HG02943 (cell line): Measurements from ENCODE around the gene ADAM33.

Experiments used
- ATAC-seq: cut with Tn5 transposase; IDR thresholded peaks from one replicate; pipeline ENCODE4 v1.9.1; 2021; ENCODE audit warnings: mild to moderate bottlenecking, low read depth, moderate library complexity; ENCODE audit not compliant: unreplicated experiment

The ADAM33 gene

GRCh38 chr20:3671986-3672546 lies 9.7 kb downstream of the ADAM33 start:
- ATAC-seq: no peak

GRCh38 chr20:3670945-3671344 lies 10.9 kb downstream of the ADAM33 start:
- ATAC-seq: no peak

GRCh38 chr20:3670511-3670910 lies 11.3 kb downstream of the ADAM33 start:
- no peak for ATAC-seq

- no peak for ATAC-seq
Measured at GRCh38 chr20:3669710-3670367, 12.0 kb downstream of the ADAM33 start.

- no peak for ATAC-seq
Measured at GRCh38 chr20:3667434-3668037, 14.3 kb downstream of the ADAM33 start.

- no peak for ATAC-seq
Measured at GRCh38 chr20:3663858-3664257, 18.0 kb downstream of the ADAM33 start.

GRCh38 chr20:3663031-3663701 lies 18.6 kb downstream of the ADAM33 start, which contains the start of gene GFRA4:
GFRA4 (minus strand) TSS chr20:3663399; CDS start chr20:3663399, 0 bp downstream.
- ATAC-seq: no peak

- ATAC-seq: no peak
Measured at GRCh38 chr20:3661814-3662665, 19.8 kb downstream of the ADAM33 start.

GRCh38 chr20:3661060-3661813 lies 20.6 kb downstream of the ADAM33 start:
- ATAC-seq: no peak

GRCh38 chr20:3660262-3661059 lies 21.3 kb downstream of the ADAM33 start:
- ATAC-seq: no peak

GRCh38 chr20:3659492-3660261 lies 22.1 kb downstream of the ADAM33 start:
- ATAC-seq: no peak

GRCh38 chr20:3658716-3659491 lies 22.9 kb downstream of the ADAM33 start:
- ATAC-seq: peak; percentile 76

- ATAC-seq: no peak
Measured at GRCh38 chr20:3658019-3658715, 23.6 kb downstream of the ADAM33 start.

- ATAC-seq: no peak
Measured at GRCh38 chr20:3655131-3655405, 26.7 kb downstream of the ADAM33 start.

- no peak for ATAC-seq
Measured at GRCh38 chr20:3654326-3655130, 27.3 kb downstream of the ADAM33 start.

- ATAC-seq: no peak
Measured at GRCh38 chr20:3653921-3654320, 27.9 kb downstream of the ADAM33 start.
